Measurements from ENCODE around the gene SLC35B4.
A peak's percentile ranks its signal among the peaks of the same experiment; 100 is the strongest.

The SLC35B4 gene

GRCh38 chr7:134332892-134333291 is 16.2 kb upstream of the SLC35B4 start:
- DNase-seq (ENCODE audit: low read depth): no peak
- no peak for TF ChIP-seq CTCF (IDR thresholded peaks at IDR 0.05; ENCODE audit: low read depth, low read length, missing control alignments)
- H3K4me3 ChIP-seq (ENCODE audit: low read depth, low read length): no peak overlapping the region

GRCh38 chr7:134331393-134331792 is 14.7 kb upstream of the SLC35B4 start:
- DNase-seq (ENCODE audit: low read depth): no peak
- H3K4me3 ChIP-seq (ENCODE audit: low read depth, low read length): no peak overlapping the region
- no peak for TF ChIP-seq CTCF (IDR thresholded peaks at IDR 0.05; ENCODE audit: low read depth, low read length, missing control alignments)

- no peak overlapping the region for H3K4me3 ChIP-seq (ENCODE audit: low read depth, low read length)
- DNase-seq (ENCODE audit: low read depth): no peak
- no peak for TF ChIP-seq CTCF (IDR thresholded peaks at IDR 0.05; ENCODE audit: low read depth, low read length, missing control alignments)
Observed at GRCh38 chr7:134330974-134331373, 14.2 kb upstream of the SLC35B4 start.

GRCh38 chr7:134329614-134330346 is 13.1 kb upstream of the SLC35B4 start:
- TF ChIP-seq CTCF (IDR thresholded peaks at IDR 0.05; ENCODE audit: low read depth, low read length, missing control alignments): no peak
- no peak for DNase-seq (ENCODE audit: low read depth)
- no peak overlapping the region for H3K4me3 ChIP-seq (ENCODE audit: low read depth, low read length)

GRCh38 chr7:134328900-134329299 is 12.2 kb upstream of the SLC35B4 start:
- no peak for DNase-seq (ENCODE audit: low read depth)
- H3K4me3 ChIP-seq (ENCODE audit: low read depth, low read length): no peak overlapping the region
- TF ChIP-seq CTCF (IDR thresholded peaks at IDR 0.05; ENCODE audit: low read depth, low read length, missing control alignments): no peak

GRCh38 chr7:134327896-134328295 is 11.2 kb upstream of the SLC35B4 start:
- peak; percentile 71 for TF ChIP-seq CTCF (IDR thresholded peaks at IDR 0.05; ENCODE audit: low read depth, low read length, missing control alignments)
- DNase-seq (ENCODE audit: low read depth): peak; percentile 64
- H3K4me3 ChIP-seq (ENCODE audit: low read depth, low read length): no peak overlapping the region

- no peak for DNase-seq (ENCODE audit: low read depth)
- no peak for TF ChIP-seq CTCF (IDR thresholded peaks at IDR 0.05; ENCODE audit: low read depth, low read length, missing control alignments)
- H3K4me3 ChIP-seq (ENCODE audit: low read depth, low read length): no peak overlapping the region
Observed at GRCh38 chr7:134324107-134324506, 7.4 kb upstream of the SLC35B4 start.

Measured in GM12864 (cell line).